GM12874 (cell line): ENCODE measurements around the gene SELENOO.

Experiments
- TF ChIP-seq, protein P1 (sequence below): IDR thresholded peaks from 2 replicates; pipeline ENCODE4 v1.5.1; 2011; ENCODE audit warnings: low read depth, mild to moderate bottlenecking, control low read depth, low read length, moderate library complexity; ENCODE audit not compliant: insufficient read depth

Gene SELENOO

DNA sequence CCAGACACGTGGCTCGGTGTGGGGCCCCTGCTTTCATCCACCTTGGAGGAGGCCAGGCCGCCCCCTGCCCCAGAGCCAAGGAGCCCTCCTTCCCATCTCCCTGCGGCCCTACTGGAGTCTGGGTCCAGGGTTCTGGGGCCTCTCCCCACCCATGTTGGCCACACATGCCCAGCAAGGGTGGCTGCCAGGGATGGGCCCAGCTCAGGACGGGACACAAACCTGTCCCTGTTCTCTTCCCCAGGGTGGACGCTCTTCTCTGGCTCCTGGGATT lies 25.7 kb upstream of the SELENOO start:
- TF ChIP-seq, protein P1, sequence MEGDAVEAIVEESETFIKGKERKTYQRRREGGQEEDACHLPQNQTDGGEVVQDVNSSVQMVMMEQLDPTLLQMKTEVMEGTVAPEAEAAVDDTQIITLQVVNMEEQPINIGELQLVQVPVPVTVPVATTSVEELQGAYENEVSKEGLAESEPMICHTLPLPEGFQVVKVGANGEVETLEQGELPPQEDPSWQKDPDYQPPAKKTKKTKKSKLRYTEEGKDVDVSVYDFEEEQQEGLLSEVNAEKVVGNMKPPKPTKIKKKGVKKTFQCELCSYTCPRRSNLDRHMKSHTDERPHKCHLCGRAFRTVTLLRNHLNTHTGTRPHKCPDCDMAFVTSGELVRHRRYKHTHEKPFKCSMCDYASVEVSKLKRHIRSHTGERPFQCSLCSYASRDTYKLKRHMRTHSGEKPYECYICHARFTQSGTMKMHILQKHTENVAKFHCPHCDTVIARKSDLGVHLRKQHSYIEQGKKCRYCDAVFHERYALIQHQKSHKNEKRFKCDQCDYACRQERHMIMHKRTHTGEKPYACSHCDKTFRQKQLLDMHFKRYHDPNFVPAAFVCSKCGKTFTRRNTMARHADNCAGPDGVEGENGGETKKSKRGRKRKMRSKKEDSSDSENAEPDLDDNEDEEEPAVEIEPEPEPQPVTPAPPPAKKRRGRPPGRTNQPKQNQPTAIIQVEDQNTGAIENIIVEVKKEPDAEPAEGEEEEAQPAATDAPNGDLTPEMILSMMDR: no peak

DNA sequence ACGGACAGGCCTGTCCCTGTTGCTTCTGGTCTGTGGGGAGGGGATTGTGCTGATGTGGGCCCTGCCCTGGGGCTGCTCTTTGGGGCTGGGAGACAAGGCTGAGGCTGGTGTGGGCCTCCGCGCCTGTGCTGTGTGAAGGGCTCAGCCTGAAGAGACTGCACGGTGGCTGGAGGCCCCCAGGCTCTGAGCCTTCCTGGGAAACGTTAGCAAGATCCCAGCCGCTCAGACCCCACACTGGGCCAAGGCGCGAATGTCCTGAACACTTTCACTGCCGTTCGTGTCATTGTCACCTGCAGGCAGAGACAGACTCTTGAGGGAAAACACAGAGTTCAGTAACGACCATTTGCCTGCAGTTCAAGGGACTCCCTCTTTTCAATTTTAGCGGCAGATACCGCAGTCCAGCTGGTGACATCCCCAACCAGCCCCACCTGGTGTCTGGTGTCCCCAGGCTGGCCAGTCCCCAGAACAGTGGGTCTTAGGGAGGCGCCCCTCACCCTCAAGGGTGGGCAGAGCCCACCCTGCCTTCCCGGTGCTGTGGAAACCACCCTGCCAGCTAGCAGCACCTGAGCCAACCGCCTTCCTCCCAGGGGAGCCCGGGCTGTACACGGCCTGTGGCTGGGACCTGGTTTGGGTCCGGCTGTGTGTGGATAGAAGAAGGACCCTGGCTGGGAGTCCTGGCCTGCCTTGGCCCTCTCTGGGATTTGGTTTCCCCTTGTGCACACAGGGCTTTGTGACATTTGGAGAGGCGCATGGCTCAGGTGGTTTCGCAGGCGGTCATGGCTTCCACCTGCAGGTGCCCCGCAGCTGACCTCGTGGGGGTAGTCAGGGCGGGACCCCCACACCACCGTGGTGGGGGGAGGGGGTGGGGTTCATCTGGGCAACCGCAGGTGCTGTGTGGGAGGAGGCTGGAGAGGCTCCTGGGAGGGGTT lies 24.6 kb upstream of the SELENOO start:
- TF ChIP-seq, protein P1: no peak

DNA sequence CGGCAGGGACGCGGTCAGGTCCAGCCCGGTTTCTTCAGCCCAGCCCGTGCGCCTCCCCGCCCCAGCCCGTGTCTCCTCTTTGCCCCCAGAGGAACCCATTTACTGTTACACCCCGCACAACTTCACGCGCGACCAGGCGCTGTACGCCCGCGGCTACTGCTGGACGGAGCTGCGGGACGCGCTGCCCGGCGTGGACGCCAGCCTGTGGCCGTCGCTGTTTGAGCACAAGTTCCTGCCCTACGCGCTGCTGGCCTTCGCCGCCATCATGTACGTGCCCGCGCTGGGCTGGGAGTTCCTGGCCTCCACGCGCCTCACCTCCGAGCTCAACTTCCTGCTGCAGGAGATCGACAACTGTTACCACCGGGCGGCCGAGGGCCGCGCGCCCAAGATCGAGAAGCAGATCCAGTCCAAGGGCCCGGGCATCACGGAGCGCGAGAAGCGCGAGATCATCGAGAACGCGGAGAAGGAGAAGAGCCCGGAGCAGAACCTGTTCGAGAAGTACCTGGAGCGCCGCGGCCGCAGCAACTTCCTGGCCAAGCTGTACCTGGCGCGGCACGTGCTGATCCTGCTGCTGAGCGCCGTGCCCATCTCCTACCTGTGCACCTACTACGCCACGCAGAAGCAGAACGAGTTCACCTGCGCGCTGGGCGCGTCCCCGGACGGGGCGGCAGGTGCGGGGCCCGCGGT lies 23.8 kb upstream of the SELENOO start:
- TF ChIP-seq, protein P1: no peak

DNA sequence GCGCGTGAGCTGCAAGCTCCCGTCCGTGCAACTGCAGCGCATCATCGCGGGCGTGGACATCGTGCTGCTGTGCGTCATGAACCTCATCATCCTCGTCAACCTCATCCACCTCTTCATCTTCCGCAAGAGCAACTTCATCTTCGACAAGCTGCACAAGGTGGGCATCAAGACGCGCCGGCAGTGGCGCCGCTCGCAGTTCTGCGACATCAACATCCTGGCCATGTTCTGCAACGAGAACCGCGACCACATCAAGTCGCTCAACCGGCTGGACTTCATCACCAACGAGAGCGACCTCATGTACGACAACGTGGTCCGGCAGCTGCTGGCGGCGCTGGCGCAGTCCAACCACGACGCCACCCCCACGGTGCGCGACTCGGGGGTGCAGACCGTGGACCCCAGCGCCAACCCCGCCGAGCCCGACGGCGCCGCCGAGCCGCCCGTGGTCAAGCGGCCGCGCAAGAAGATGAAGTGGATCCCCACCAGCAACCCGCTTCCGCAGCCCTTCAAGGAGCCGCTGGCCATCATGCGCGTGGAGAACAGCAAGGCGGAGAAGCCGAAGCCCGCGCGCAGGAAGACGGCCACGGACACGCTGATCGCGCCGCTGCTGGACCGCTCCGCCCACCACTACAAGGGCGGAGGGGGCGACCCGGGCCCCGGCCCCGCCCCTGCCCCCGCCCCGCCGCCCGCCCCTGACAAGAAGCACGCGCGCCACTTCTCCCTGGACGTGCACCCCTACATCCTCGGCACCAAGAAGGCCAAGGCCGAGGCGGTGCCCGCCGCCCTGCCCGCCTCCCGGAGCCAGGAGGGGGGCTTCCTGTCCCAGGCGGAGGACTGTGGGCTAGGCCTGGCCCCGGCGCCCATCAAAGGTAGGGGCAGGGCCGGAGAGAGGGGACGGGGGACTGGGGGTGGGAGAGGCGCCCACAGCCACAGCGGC lies 23.0 kb upstream of the SELENOO start:
- TF ChIP-seq, protein P1: no peak

DNA sequence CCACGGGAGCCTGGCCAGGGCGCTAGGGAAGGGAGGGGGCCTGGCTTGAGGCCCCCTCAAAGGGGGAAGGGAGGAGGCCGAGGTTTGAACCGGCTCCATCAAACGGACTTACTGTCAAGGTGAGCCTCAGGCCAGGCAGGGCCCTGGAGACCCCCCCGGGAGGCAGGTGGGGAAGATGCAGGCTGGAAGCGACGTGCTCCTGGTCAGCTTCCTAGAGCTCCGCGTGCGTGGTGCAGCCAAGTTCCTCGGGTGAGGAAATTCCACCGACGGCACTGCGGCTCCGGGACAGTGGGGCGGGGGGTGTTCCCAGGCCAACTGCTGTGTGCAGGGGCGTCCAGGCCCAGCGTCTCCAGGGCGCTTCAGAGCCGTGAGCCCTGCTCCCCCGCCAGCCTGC lies 22.3 kb upstream of the SELENOO start:
- TF ChIP-seq, protein P1: no peak

DNA sequence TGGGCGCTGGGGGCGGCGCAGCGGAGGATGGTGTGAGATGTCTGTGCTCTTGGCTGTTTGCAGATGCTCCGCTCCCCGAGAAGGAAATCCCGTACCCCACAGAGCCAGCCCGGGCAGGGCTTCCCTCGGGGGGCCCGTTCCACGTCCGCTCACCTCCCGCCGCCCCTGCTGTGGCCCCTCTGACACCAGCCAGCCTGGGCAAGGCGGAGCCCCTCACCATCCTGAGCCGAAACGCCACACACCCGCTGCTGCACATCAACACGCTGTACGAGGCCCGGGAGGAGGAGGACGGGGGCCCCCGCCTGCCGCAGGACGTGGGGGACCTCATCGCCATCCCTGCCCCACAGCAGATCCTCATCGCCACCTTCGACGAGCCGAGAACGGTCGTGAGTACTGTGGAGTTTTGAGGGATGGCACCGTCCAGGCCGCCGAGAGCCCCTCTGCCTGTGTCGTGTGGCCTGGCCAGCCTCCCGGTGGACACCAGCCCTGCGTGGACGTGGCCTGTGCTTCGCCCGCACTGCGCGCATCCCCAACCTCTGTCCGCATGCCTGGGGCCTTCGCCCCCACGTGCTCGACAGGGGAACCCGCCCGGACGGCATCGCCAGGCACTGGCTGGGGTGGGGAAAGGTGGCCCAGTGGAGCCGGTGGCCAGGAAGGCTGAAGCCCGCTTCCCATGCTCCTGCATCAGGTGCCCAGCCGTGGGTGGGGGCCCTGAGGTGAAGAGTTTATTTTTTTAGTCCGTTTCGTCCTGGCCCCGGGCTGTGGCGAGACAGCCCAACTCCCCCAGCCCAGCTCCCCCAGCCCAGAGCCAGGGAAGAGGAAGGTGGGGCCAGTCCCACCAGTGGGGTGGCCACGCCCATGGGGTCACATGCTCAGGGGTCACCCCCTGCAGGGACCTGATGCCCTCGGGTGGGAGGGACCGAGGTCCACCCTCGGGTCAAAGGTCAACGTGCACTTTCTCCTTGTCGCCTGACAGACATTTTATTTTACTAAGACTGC lies 21.6 kb upstream of the SELENOO start:
- TF ChIP-seq, protein P1: no peak
